Fibroblast of skin of abdomen (primary cell): ENCODE measurements around the gene RNF113A. TPM values are rescaled to one million over a fixed set of nuclear protein-coding genes. Genes with fewer than 3 reads are reported as not detected.
"Not testable (repeated sequence)": the region's sequence is repeated elsewhere in the genome, so short reads cannot be mapped to it uniquely, and the experiment has no call there.

ENCODE experiments used
- DNase-seq: peaks from one replicate; pipeline ENCODE4 v3.0.0-alpha.2; 2013
- polyA plus RNA-seq, 2 experiments: library from polyadenylated mRNA; unstranded; fragments of 120-200 nt; gene quantifications; one replicate each; pipeline ENCODE4 v1.2.1, GENCODE V29; 2013; ENCODE audit not compliant: insufficient read length in 2 of 2

The RNF113A gene
- 12.0 TPM for polyA plus RNA-seq (2013, experiment 1 of 2; ENCODE audit: insufficient read length)
- 11.6 TPM for polyA plus RNA-seq (2013, experiment 2 of 2; ENCODE audit: insufficient read length)

- DNase-seq, result peak; percentile 81
Observed at GRCh38 chrX:119871599-119872395, at the start of gene RNF113A, which contains the start of gene NDUFA1. RNF113A (minus strand) TSS chrX:119871733; CDS start chrX:119871613, 120 bp downstream. NDUFA1 (plus strand) TSS chrX:119871832; CDS start chrX:119871912, 80 bp downstream.

GRCh38 chrX:119919835-119920585 lies 48.5 kb upstream of the RNF113A start:
- DNase-seq, result no peak

GRCh38 chrX:119917877-119918276 lies 46.3 kb upstream of the RNF113A start:
- DNase-seq, result no peak

GRCh38 chrX:119916310-119916709 lies 44.8 kb upstream of the RNF113A start:
- no peak for DNase-seq

- no peak for DNase-seq
Observed at GRCh38 chrX:119900976-119901375, 29.4 kb upstream of the RNF113A start.

- DNase-seq, result no peak
Observed at GRCh38 chrX:119899125-119899524, 27.6 kb upstream of the RNF113A start.

- no peak for DNase-seq
Observed at GRCh38 chrX:119895843-119896326, 24.4 kb upstream of the RNF113A start, which contains the start of gene AKAP14. AKAP14 (plus strand) TSS chrX:119895893; CDS start chrX:119903224, 7,331 bp downstream.

GRCh38 chrX:119891961-119892692 lies 20.6 kb upstream of the RNF113A start:
- DNase-seq, result not testable (repeated sequence)

GRCh38 chrX:119890626-119891025 lies 19.1 kb upstream of the RNF113A start:
- DNase-seq, result not testable (repeated sequence)

- peak; percentile 43 for DNase-seq
Observed at GRCh38 chrX:119887721-119888425, 16.3 kb upstream of the RNF113A start.

GRCh38 chrX:119885554-119886428 lies 14.3 kb upstream of the RNF113A start:
- peak; percentile 7 for DNase-seq

- DNase-seq, result peak; percentile 45
Observed at GRCh38 chrX:119880552-119881437, 9.3 kb upstream of the RNF113A start.

GRCh38 chrX:119880076-119880475 lies 8.5 kb upstream of the RNF113A start:
- no peak for DNase-seq

- no peak for DNase-seq
Observed at GRCh38 chrX:119878740-119879139, 7.2 kb upstream of the RNF113A start.

- no peak for DNase-seq
Observed at GRCh38 chrX:119871245-119871598, 311 bp downstream of the RNF113A start.

- peak; percentile 10 for DNase-seq
Observed at GRCh38 chrX:119870626-119871131, 854 bp downstream of the RNF113A start.

GRCh38 chrX:119853444-119853843 lies 18.1 kb downstream of the RNF113A start:
- no peak for DNase-seq

- DNase-seq, result peak; percentile 99
Observed at GRCh38 chrX:119852382-119853353, 18.9 kb downstream of the RNF113A start, which contains the start of gene UPF3B. UPF3B (minus strand) TSS chrX:119852963; CDS start chrX:119852928, 35 bp downstream.
